ENCODE measurements around the gene FBXO2.

DNA sequence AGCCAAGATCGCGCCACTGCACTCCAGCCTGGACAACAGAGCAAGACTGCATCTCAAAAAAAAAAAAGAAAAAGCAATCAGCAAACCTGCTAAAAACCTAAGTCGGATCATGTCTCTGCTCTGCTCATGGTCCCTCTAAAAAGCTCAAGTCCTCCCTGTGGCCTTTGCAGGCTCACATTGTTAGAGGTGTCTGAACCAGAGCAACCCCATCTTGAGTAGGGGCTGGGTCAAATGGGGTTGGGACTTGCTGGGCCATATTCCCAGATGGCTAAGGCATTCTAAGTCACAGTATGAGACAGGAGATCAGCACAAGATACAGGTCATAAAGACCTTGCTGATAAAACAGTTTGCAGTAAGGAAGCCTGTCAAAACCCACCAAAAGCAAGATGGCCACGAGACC lies 34.3 kb upstream of the FBXO2 start:
- TF ChIP-seq, protein P1, sequence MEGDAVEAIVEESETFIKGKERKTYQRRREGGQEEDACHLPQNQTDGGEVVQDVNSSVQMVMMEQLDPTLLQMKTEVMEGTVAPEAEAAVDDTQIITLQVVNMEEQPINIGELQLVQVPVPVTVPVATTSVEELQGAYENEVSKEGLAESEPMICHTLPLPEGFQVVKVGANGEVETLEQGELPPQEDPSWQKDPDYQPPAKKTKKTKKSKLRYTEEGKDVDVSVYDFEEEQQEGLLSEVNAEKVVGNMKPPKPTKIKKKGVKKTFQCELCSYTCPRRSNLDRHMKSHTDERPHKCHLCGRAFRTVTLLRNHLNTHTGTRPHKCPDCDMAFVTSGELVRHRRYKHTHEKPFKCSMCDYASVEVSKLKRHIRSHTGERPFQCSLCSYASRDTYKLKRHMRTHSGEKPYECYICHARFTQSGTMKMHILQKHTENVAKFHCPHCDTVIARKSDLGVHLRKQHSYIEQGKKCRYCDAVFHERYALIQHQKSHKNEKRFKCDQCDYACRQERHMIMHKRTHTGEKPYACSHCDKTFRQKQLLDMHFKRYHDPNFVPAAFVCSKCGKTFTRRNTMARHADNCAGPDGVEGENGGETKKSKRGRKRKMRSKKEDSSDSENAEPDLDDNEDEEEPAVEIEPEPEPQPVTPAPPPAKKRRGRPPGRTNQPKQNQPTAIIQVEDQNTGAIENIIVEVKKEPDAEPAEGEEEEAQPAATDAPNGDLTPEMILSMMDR (optimal IDR thresholded peaks at IDR 0.05 in 1 of 3, IDR thresholded peaks at IDR 0.05 in 1 of 3, conservative IDR thresholded peaks at IDR 0.05 in 1 of 3; ENCODE audit: extremely low read depth in 1 of 3, insufficient read depth in 2 of 3, low read length in 3 of 3), result no peak
- no peak for TF ChIP-seq EZH2 (IDR thresholded peaks at IDR 0.05; ENCODE audit: low read length)

All from keratinocyte (primary cell).